ENCODE data around the gene KDM2A.
"Not testable (repeated sequence)": the region's sequence is repeated elsewhere in the genome, so short reads cannot be mapped to it uniquely, and the experiment has no call there.

The KDM2A gene

GRCh38 chr11:67118181-67118766, 789 bp upstream of the KDM2A start:
- peak; percentile 45 for DNase-seq

GRCh38 chr11:67119585-67120391, 725 bp downstream of the KDM2A start:
- peak; percentile 23 for DNase-seq

- DNase-seq, result no peak
Observed at GRCh38 chr11:67120456-67120855, 1.4 kb downstream of the KDM2A start.

GRCh38 chr11:67120881-67121710, 2.0 kb downstream of the KDM2A start:
- DNase-seq, result peak; percentile 17

- DNase-seq, result not testable (repeated sequence)
Observed at GRCh38 chr11:67123801-67124200, 4.7 kb downstream of the KDM2A start.

GRCh38 chr11:67126243-67126642, 7.2 kb downstream of the KDM2A start:
- DNase-seq, result not testable (repeated sequence)

- no peak for DNase-seq
Observed at GRCh38 chr11:67126986-67127385, 7.9 kb downstream of the KDM2A start.

GRCh38 chr11:67130861-67131260, 11.8 kb downstream of the KDM2A start:
- DNase-seq, result not testable (repeated sequence)

- no peak for DNase-seq
Observed at GRCh38 chr11:67136156-67136555, 17.1 kb downstream of the KDM2A start.

GRCh38 chr11:67138922-67139321, 19.9 kb downstream of the KDM2A start:
- no peak for DNase-seq

- DNase-seq, result no peak
Observed at GRCh38 chr11:67146516-67147226, 27.6 kb downstream of the KDM2A start.

- DNase-seq, result no peak
Observed at GRCh38 chr11:67153971-67154370, 34.9 kb downstream of the KDM2A start.

- no peak for DNase-seq
Observed at GRCh38 chr11:67154726-67155125, 35.7 kb downstream of the KDM2A start.

GRCh38 chr11:67157691-67158090, 38.6 kb downstream of the KDM2A start:
- no peak for DNase-seq

- no peak for DNase-seq
Observed at GRCh38 chr11:67158221-67158620, 39.2 kb downstream of the KDM2A start.

GRCh38 chr11:67160045-67160444, 41.0 kb downstream of the KDM2A start:
- no peak for DNase-seq

- DNase-seq, result peak; percentile 43
Observed at GRCh38 chr11:67160872-67161783, 42.1 kb downstream of the KDM2A start.

- no peak for DNase-seq
Observed at GRCh38 chr11:67163006-67163405, 43.9 kb downstream of the KDM2A start.

- no peak for DNase-seq
Observed at GRCh38 chr11:67165623-67166022, 46.6 kb downstream of the KDM2A start.

GRCh38 chr11:67167091-67167490, 48.0 kb downstream of the KDM2A start:
- DNase-seq, result no peak

- DNase-seq, result no peak
Observed at GRCh38 chr11:67167719-67168118, 48.7 kb downstream of the KDM2A start.

GRCh38 chr11:67168911-67169310, 49.8 kb downstream of the KDM2A start:
- not testable (repeated sequence) for DNase-seq

Measured in fibroblast of skin of back (primary cell).